HG03280 (cell line): Measurements from ENCODE around the gene CHRM1.
A peak's percentile ranks its signal among the peaks of the same experiment; 100 is the strongest.

Experiments
- ATAC-seq: cut with Tn5 transposase; IDR thresholded peaks from one replicate; pipeline ENCODE4 v1.9.1; 2021; ENCODE audit warnings: mild to moderate bottlenecking, moderate library complexity; ENCODE audit not compliant: unreplicated experiment

The CHRM1 gene

GRCh38 chr11:62908468-62909072 lies 12.6 kb downstream of the CHRM1 start:
- no peak for ATAC-seq

DNA sequence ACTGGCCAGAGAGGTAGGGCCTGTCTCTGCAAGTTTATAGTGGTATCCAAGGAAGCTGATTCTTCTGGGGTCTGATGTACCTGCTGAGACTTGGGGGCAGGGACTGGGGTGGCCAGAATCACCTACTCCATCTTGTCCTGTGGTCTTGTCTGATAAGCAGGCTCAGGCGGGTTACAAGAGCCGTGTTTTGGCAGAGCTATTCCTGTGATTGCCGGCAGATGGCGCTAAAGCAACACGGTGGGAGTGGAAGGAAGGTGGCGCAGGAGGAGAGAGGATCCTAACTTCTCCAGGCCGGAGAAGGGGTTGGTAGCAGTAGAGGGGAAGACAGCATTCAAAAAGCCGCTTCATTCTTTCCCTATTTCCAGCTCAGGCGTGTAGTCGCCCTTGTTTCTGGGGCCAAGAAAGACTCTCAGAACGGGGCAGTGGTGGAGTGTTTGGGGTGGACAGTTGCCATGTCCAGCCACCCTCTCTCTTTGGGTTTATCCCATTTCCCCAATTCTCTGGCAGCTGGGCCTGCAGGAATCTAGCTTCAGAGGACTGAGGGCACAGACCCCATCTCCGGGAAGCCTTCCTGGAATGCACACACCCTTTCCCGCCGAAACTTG lies 15.1 kb downstream of the CHRM1 start:
- ATAC-seq = peak; percentile 58

GRCh38 chr11:62905296-62905695 lies 15.9 kb downstream of the CHRM1 start:
- no peak for ATAC-seq

DNA sequence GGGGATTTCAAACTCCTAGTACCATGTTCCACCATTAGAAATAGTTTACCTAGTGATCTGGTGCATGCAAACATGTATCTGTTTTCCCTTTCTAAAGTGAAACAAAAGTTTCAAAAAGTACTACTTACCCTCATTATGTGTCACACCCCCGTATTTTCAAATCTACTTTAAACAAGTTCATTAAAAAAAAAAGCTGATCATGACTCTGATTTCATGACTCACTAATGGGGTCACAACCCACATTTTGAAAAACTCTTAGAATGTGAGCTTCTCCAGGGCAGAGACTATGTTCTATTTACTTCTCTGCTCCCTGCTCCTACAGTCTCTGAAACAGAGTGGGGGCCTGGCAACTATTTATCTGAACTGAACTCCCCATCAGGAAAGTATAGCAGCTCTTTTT lies 18.2 kb downstream of the CHRM1 start:
- no peak for ATAC-seq

DNA sequence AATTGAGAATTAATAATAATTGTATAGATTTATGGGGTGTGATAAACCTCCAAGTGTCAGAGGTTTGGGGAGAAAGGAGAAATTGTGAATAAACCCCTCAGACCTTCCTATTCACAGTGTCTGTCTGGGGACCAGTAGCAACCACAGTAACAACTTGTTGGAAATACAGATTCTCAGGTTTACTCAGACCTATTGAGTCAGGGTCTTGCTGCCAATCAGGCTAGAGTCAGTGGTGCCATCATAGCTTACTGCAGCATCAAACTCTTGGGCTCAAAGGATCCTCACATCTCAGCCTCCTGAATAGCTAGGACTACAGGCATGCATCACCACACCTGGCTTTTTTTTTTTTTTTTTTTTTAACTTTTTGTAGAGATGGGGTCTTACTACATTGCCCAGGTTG lies 23.1 kb downstream of the CHRM1 start:
- ATAC-seq = no peak

DNA sequence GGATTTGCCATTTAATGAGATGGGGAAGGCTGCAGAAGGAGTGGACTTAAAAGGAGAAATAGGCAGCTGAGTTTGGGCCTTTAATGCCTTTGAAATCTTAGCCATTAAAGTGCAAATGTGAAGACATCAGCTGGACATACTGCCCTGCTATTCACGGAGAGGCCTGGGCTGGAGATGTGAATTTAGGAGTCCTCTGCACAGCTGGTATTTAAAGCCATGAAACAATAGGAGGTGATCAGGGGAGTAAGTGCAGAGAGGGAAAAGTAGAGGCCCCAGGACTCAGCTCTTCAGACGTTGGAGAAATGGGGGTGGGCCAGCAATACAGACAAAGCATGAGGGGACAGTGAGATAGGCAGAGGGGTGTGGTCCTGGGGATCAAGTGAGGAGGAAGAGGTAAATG lies 23.9 kb downstream of the CHRM1 start:
- ATAC-seq = no peak

- no peak for ATAC-seq
Measured at GRCh38 chr11:62896049-62896448, 25.1 kb downstream of the CHRM1 start.

DNA sequence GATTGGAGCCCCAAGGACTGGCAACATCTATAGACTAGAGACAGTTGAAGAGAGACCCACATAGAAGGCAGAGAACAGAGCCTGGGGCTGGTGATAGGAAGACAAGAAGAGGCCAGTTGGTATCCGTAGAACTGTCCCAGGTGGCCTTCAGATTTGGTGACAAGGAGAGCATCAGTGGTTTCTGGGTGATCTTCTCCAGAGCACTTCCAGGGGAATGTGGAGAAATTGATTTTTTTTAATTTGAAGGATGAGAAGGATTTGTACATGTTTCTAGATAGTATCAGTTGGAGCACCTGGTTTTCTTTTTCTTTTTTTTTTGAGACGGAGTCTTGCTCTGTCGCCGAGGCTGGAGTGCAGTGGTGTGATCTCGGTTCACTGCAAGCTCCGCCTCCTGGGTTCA lies 25.7 kb downstream of the CHRM1 start:
- no peak for ATAC-seq

GRCh38 chr11:62892077-62892922 lies 28.9 kb downstream of the CHRM1 start:
- ATAC-seq = no peak

DNA sequence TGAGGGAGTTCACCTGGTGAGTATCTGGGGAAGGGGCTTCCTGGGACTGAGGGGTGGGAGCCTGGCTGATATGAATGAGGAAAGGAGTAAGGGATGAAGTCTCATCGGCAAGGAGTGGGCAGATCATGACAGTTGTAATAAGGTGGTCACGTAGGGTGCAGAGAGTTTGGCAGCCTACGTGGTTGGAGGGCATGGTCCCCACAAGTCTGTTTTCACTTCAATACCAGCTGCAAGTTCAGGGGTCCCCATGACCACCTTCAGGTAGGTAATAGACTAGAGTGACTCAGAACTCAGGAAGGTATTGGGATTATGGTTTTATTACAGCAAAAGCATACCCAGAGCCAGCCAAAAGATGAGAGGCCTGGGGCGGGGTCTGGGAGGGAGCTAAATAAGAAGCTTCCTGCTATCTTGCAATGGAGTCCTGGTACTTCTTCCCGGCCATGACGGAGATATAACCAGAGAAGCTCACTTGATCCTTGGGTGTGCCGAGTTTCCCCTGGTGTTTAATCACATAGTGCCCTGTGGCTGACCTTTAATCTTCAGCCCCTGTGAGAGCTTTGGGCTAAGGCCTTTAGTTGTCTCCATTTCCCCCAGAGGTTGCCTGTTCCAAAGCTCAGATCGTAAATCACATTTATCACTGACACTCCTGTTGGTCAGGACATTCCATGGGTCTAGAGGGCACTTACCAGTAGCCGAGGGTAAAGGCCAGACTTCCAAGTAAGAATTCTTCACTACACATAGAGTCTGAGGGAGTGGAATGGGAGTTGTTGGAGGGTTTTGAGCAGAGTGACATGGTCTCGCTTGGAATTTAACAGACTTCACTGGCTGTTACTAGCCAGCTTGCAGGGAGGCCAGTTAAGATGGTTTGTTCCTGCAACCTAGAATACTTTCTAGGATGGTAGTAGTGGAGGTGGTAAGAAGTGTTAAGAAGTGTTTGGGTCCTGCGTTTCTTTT lies 31.4 kb downstream of the CHRM1 start:
- ATAC-seq = no peak

DNA sequence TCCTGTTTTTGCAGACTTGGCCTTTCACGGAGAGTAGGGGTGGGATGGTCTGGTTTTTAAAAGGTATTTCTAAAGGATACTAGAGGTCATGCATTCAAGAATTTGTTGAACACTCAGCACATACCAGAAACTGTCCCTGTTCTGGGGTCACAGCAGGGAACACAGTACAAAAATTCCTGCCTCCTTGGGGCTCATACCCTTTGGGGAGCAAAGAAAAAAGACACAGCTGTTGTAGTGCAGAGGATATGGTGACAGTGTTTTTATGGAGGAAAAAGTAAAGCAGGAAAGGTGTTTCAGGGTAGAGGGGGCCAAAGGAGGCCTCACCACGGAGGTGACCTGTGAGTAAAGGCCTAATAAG lies 32.1 kb downstream of the CHRM1 start:
- ATAC-seq = no peak

GRCh38 chr11:62888406-62888805 lies 32.8 kb downstream of the CHRM1 start:
- ATAC-seq = no peak

GRCh38 chr11:62885137-62885750 lies 35.9 kb downstream of the CHRM1 start:
- ATAC-seq = no peak

- no peak for ATAC-seq
Measured at GRCh38 chr11:62883673-62884072, 37.5 kb downstream of the CHRM1 start.

- ATAC-seq = no peak
Measured at GRCh38 chr11:62882788-62883501, 38.2 kb downstream of the CHRM1 start.

GRCh38 chr11:62882431-62882749 lies 38.8 kb downstream of the CHRM1 start:
- no peak for ATAC-seq

- peak; percentile 47 for ATAC-seq
Measured at GRCh38 chr11:62881579-62882430, 39.4 kb downstream of the CHRM1 start.

GRCh38 chr11:62880803-62881578 lies 40.2 kb downstream of the CHRM1 start, which contains the start of gene SLC3A2:
TSS of gene SLC3A2 (plus strand) at chr11:62880896. CDS start at chr11:62881024, 128 bp downstream.
- peak; percentile 72 for ATAC-seq
